Tibial nerve (tissue), 4 donors: ENCODE measurements around the gene HPS5. TPM values are rescaled to one million over a fixed set of nuclear protein-coding genes. Genes with fewer than 3 reads are reported as not detected.

Experiments
- DNase-seq, 2 donors: peaks; one replicate each; pipeline ENCODE4 v3.0.0-alpha.2; 2019; ENCODE audit warnings: low spot score in 2 of 2
- H3K27ac ChIP-seq, 4 donors: fragments of 200-600 bp; sonication (generic) in 3 of 4; one replicate each; pipeline ENCODE4 v1.5.1; 2017 to 2019; ENCODE audit warnings: mild to moderate bottlenecking in 1 of 4
- H3K27me3 ChIP-seq, 2 donors: fragments of 200-600 bp; sonication (generic) in 1 of 2; one replicate each; pipeline versions ENCODE4 v1.5.1 to v1.6.0; 2017 to 2019
- H3K36me3 ChIP-seq, 3 donors: fragments of 200-600 bp; sonication (generic); one replicate each; pipeline ENCODE4 v1.5.1; 2018 to 2019
- H3K4me1 ChIP-seq, 4 donors: fragments of 200-600 bp; sonication (generic) in 3 of 4; one replicate each; pipeline ENCODE4 v1.5.1; 2017 to 2019
- H3K4me3 ChIP-seq, 4 donors: fragments of 200-600 bp; sonication (generic) in 3 of 4; one replicate each; pipeline ENCODE4 v1.5.1; 2017 to 2019; ENCODE audit warnings: mild to moderate bottlenecking in 1 of 4, moderate library complexity in 1 of 4
- H3K9me3 ChIP-seq, 4 donors: fragments of 200-600 bp; sonication (generic) in 3 of 4; one replicate each; pipeline ENCODE4 v1.5.1; 2017 to 2019
- EP300 ChIP-seq, 2 donors: sonication (generic); formaldehyde crosslinking; IDR thresholded peaks; one replicate each; pipeline ENCODE4 v1.6.1; 2017; ENCODE audit warnings: antibody characterized with exemption in 2 of 2, mild to moderate bottlenecking in 1 of 2
- POLR2A ChIP-seq, 2 donors: fragments of 450-650 bp; IDR thresholded peaks; one replicate each; pipeline ENCODE4 v1.6.1; 2017; ENCODE audit warnings: antibody characterized with exemption in 2 of 2, mild to moderate bottlenecking in 2 of 2, moderate library complexity in 2 of 2
- WGBS, 2 donors: methylation state at CpG; one replicate each; pipeline ENCODE4 v1.1.5; 2018; 5-methylcytosine and 5-hydroxymethylcytosine counted together
- total RNA-seq, 4 donors: library from RNA; depleted of rRNA; stranded (reverse); fragments of >200 nt; gene quantifications; one replicate each; pipeline ENCODE4 v1.1.0, GENCODE V29; 2016
- TF ChIP-seq, protein P1 (sequence below), 5 experiments: fragments of 200-600 bp in 3 of 5; fragments of 450-650 bp in 2 of 5; sonication (generic) in 3 of 5; IDR thresholded peaks; one replicate each; pipeline ENCODE4 v1.5.1; 2016 to 2019; ENCODE audit warnings: antibody characterized with exemption in 5 of 5, mild to moderate bottlenecking in 3 of 5, moderate library complexity in 2 of 5

The HPS5 gene, protein sequence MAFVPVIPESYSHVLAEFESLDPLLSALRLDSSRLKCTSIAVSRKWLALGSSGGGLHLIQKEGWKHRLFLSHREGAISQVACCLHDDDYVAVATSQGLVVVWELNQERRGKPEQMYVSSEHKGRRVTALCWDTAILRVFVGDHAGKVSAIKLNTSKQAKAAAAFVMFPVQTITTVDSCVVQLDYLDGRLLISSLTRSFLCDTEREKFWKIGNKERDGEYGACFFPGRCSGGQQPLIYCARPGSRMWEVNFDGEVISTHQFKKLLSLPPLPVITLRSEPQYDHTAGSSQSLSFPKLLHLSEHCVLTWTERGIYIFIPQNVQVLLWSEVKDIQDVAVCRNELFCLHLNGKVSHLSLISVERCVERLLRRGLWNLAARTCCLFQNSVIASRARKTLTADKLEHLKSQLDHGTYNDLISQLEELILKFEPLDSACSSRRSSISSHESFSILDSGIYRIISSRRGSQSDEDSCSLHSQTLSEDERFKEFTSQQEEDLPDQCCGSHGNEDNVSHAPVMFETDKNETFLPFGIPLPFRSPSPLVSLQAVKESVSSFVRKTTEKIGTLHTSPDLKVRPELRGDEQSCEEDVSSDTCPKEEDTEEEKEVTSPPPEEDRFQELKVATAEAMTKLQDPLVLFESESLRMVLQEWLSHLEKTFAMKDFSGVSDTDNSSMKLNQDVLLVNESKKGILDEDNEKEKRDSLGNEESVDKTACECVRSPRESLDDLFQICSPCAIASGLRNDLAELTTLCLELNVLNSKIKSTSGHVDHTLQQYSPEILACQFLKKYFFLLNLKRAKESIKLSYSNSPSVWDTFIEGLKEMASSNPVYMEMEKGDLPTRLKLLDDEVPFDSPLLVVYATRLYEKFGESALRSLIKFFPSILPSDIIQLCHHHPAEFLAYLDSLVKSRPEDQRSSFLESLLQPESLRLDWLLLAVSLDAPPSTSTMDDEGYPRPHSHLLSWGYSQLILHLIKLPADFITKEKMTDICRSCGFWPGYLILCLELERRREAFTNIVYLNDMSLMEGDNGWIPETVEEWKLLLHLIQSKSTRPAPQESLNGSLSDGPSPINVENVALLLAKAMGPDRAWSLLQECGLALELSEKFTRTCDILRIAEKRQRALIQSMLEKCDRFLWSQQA
- total RNA-seq, result 100 to 1,000 TPM in 1 of 4 donors, 10 to 100 TPM in 3; 42.6 to 101 (median 65.2) TPM

DNA sequence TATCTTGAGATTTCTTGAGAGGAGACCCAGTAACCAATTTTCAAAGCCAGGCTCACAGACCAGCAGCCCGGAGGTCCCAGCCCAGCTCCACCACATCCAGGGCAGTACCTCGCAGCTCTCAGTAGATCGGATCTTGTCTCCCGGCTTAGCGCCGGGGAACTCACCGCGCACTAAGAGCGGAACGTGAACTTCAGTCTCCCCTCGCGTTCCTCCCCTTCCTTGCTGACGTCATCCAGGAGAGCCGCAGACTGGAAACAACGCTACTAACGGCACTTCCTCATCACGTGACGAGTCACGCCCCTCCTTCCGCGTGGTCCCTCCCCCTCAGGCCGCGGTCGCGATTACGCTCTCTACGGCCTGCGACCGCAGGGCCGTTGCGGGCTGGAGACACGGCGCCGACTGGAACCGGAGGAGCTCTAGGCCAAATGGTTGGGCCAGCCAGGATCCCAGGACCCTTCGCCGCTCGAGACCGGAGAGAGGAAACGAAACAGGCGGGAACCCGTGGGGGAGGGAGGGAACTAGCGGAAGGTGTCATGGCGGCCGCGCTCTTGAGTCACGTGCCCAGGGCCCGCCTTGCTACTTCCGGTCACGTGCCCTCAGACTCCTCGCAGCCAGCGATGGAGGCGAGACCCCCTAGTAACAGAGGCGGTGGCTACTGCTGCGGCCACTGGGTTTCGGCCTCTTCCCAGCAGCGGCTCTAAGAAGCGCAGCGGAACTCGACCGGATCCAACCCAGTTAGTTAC, at the start of gene HPS5, which contains the start of gene GTF2H1:
Gene HPS5 (minus strand): TSS at position 172 of the 743 bp plus-strand sequence. CDS start 4,282 bp downstream, outside the sequence.
Gene GTF2H1 (plus strand): TSS at position 599 of the 743 bp plus-strand sequence. CDS start 10,508 bp downstream, outside the sequence.
- H3K36me3 ChIP-seq, result peaks cover 0 to 18% (median 0%) of the 10 kb centered on the region in 3 donors
- H3K4me1 ChIP-seq, result peaks cover 0 to 63% (median 34%) of the 10 kb centered on the region in 4 donors
- H3K9me3 ChIP-seq, result no peaks in the 10 kb centered on the region
- peak; percentile 89 to 96 for DNase-seq
- 1% methylated on average over 40 to 42 of the region's 61 CpGs for WGBS, 2 donors
- peak within 1 kb of the TSS; percentile 81 to 84 (median 83) for H3K4me3 ChIP-seq
- no peaks in the 10 kb centered on the region for H3K27me3 ChIP-seq
- peak within 1 kb of the TSS; percentile 93 to 99 (median 98) for H3K27ac ChIP-seq
- TF ChIP-seq, protein P1, sequence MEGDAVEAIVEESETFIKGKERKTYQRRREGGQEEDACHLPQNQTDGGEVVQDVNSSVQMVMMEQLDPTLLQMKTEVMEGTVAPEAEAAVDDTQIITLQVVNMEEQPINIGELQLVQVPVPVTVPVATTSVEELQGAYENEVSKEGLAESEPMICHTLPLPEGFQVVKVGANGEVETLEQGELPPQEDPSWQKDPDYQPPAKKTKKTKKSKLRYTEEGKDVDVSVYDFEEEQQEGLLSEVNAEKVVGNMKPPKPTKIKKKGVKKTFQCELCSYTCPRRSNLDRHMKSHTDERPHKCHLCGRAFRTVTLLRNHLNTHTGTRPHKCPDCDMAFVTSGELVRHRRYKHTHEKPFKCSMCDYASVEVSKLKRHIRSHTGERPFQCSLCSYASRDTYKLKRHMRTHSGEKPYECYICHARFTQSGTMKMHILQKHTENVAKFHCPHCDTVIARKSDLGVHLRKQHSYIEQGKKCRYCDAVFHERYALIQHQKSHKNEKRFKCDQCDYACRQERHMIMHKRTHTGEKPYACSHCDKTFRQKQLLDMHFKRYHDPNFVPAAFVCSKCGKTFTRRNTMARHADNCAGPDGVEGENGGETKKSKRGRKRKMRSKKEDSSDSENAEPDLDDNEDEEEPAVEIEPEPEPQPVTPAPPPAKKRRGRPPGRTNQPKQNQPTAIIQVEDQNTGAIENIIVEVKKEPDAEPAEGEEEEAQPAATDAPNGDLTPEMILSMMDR (IDR thresholded peaks at IDR 0.05), result peak in 2 of 5 experiments; percentile 39 to 57
- peak; percentile 98 to 99 for TF ChIP-seq EP300 (IDR thresholded peaks at IDR 0.05)
- TF ChIP-seq POLR2A (IDR thresholded peaks at IDR 0.05), result peak; percentile 85 to 94

DNA sequence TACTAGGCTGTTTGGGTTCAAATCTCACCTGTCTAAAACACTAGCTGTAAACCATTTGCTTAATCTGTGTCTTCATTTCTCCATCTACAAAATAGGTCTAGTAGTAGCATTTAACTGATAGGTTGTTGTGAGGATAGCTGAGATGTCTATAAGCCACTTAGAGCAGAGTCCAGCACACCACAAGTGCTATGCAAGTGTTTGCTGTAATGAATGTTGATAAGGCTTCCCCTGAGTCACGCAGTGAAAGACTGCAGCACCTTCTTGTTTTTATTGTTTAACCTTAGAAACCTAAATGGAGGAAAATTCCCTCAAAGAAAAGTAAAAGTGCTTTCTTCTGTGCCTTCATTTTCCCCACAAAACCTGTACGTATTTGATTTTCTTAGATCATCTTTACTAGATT, 49.3 kb upstream of the HPS5 start:
- no peak overlapping the region for H3K27ac ChIP-seq
- TF ChIP-seq EP300 (IDR thresholded peaks at IDR 0.05) (no peak), POLR2A (IDR thresholded peaks at IDR 0.05) (no peak)
- TF ChIP-seq, protein P1 (IDR thresholded peaks at IDR 0.05), result no peak
- no peak overlapping the region for H3K4me3 ChIP-seq
- H3K9me3 ChIP-seq, result no peaks in the 10 kb centered on the region
- DNase-seq, result no peak
- no peaks in the 10 kb centered on the region for H3K4me1 ChIP-seq
- WGBS, 2 donors, result 90 to 95% methylated on average over 2 of the region's 2 CpGs
- peaks cover 0 to 21% (median 0%) of the 10 kb centered on the region in 3 donors for H3K36me3 ChIP-seq
- no peaks in the 10 kb centered on the region for H3K27me3 ChIP-seq

DNA sequence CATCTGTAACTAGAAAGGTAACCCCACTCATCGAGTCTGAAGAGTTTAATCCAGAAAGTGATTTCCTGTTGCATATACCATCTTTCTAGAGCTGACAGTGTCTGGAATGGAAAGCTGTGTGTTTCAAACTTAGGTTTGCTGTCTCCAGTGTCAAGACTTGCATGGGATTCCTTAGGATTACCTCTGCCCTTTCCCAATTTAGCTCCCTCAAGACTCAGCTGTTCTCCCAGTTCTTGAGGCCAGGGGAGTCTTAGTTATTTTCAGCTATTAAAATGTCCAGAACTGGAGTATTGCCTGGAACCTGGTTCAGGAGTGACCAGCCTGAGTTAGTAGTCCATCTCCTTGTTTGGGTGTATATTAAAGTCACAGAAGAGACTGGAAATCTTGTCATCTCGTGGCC, 47.5 kb upstream of the HPS5 start:
- H3K27me3 ChIP-seq, result no peaks in the 10 kb centered on the region
- DNase-seq, result no peak
- whole genome bisulfite sequencing, 2 donors, result 77 to 78% methylated on average over 2 of the region's 2 CpGs
- H3K4me1 ChIP-seq, result no peaks in the 10 kb centered on the region
- peaks cover 0 to 40% (median 0%) of the 10 kb centered on the region in 3 donors for H3K36me3 ChIP-seq
- H3K27ac ChIP-seq, result no peak overlapping the region
- TF ChIP-seq EP300 (IDR thresholded peaks at IDR 0.05) (no peak), POLR2A (IDR thresholded peaks at IDR 0.05) (no peak)
- TF ChIP-seq, protein P1 (IDR thresholded peaks at IDR 0.05), result no peak
- no peak overlapping the region for H3K4me3 ChIP-seq
- no peaks in the 10 kb centered on the region for H3K9me3 ChIP-seq

DNA sequence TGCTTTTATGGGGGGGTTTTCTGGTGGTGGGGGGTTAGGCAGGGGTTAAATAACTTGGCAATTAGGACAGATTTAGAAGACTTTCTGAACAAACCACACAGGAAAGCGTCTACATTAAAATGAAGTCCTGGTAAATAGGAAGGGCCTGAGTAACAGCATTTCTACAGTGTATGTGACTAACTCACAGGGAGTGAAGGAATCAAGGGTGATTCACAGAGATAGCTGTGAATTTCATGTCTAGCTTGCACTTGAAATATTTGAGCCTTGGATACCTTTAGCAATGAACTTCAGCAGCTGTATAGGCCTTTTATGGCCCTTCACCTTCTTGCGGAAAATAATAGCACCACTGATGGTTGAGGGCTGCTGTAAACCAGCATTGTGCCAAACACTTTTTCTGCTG, 46.3 kb upstream of the HPS5 start:
- peaks cover 0 to 52% (median under 1%) of the 10 kb centered on the region in 3 donors for H3K36me3 ChIP-seq
- H3K4me3 ChIP-seq, result no peak overlapping the region
- 47 to 57% methylated on average over 2 of the region's 2 CpGs for WGBS, 2 donors
- no peak for TF ChIP-seq POLR2A (IDR thresholded peaks at IDR 0.05)
- TF ChIP-seq, protein P1 (IDR thresholded peaks at IDR 0.05), result no peak
- TF ChIP-seq EP300 (IDR thresholded peaks at IDR 0.05), result no peak
- H3K4me1 ChIP-seq, result no peaks in the 10 kb centered on the region
- no peaks in the 10 kb centered on the region for H3K27me3 ChIP-seq
- no peak overlapping the region for H3K27ac ChIP-seq
- no peaks in the 10 kb centered on the region for H3K9me3 ChIP-seq
- no peak for DNase-seq
